Hematopoietic multipotent progenitor cell treated with erythropoietin and hydrocortisone succinate and interleukin-3 and kit ligand, for 15 days (in vitro differentiated cells): Measurements from ENCODE around the gene HILPDA.
"Not testable (repeated sequence)": the region's sequence is repeated elsewhere in the genome, so short reads cannot be mapped to it uniquely, and the experiment has no call there.

ENCODE experiments used
- DNase-seq: peaks from one replicate; pipeline ENCODE4 v3.0.0-alpha.2; 2015; ENCODE audit warnings: low spot score

Gene HILPDA

DNA sequence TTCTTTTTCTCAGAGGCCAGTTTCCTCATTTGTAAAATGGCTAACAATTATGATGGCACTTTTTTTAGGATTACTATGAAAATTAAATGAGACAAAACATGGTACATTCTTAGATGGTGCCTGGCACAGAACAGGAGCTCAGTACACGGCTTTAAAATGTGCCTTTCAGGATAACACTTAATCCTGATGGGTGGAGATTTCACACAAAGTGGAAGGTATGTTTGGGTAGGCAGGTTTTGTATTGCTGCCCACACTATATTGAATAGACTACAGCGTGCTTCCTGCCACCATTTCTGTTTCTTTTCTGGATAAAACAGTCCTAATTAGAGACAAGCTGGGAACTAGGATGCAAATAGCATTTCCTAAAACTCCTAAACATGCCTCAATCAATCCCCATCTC is 23.9 kb upstream of the HILPDA start:
- no peak for DNase-seq

DNA sequence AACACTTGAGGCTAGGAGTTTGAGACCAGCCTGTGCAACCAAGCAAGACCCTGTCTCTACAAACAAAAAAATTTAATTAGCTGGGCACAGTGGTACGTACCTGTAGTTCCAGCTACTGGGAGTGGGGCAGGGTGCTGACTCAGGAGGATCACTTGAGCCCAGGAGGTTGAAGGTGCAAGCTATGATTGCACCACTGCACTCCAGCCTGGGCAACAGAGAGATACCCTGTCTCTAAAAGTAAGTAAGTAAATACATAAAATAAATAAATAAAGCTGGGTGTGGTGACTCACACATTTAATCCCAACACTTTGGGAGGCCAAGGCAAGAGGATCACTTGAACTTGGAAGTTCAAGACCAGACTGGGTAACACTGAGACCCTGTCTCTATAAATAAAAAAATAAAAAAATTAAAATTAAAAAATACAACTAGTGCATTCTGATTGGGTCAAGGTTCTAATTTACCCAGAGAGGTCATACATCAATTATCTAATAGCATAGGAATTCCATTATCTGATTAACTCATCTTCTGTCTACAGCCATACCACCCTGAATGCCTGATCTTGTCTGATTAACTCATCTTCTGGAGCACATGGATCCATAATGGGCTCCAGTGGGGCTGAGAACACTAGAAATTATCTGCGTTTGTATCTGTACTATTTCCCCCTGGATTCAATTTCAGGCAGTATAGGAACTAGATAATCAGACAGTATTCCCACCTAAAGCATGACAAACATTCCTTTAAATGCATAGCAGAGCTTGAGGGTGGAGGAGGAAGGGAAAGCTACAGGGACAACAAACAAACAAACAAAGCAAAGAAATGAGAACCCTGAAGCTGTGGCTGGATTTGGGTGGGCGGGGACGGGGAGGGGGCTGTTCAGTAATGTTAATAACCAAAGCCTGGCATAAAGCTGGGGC is 21.0 kb upstream of the HILPDA start:
- no peak for DNase-seq

DNA sequence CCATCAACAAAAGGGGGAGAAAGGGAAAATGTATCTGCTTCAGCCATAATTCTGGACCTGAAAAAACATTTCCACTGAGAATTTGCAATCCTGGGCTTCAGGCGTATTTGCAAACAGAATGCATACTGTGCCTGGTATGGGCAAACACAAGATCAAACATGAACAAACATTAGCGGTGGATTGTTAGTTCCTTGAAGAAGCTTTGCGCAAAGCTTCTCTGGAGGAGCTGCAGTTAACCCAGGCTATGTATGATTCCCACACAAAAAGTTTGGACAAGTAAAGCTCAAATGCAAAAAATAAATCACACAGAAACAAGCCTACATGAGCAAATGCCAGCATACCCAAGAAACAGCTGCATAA is 20.4 kb upstream of the HILPDA start:
- no peak for DNase-seq

DNA sequence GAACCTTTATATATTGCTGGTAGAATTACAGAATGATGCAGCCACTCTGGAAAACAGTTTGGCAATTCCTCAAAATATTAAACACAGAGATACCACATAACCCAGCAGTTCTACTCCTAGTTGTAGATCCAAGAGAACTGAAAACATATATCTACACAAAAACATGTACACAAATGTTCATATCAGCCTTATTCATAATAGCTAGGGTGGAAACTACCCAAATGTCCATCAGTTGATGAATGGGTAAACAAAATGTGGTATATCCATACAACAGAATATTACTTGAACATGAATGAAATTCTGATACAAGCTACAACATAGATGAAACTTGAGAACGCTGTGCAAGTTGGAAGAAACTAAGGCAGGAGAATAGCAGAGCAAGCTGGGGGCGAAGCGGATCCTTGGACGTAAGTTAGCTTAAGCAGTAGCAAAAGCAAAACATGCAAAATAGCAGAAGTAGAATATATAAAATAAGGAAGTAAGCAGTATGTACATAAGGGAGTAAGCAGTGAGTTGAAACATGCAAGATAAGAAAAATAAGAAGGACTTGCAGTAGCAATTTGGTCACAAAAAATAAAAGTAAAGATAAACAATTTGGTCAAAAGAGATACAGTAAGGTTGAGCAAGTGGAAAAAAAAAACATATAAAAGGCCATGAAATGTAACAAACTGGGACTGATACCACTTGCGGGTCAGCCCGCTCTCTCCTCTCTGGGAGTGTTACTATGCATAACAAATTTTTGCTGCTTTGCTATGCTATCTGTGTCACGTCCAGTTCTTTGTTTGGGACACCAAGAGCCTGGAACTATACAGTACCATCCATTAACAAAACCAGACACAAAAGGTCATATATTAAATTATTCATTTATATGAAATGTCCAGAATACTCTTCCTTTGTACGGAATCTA is 18.0 kb upstream of the HILPDA start:
- no peak for DNase-seq

DNA sequence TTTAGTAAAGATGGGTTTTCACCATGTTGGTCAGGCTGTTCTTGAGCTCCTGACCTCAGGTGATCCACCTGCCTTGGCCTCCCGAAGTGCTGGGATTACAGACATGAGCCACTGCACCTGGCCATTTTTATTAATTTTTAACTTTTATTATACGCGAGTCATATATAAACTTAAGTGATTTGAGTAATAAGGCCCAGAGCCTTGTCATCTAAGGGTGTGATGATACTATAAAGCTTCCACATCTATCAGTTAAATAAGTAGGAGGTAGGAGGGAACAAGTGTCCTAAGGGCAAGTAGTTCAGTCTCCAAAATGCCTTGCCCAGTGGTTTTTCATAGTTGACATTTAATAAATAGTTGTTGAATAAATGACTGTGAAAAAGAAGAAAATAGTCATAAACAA is 13.3 kb upstream of the HILPDA start:
- DNase-seq, result no peak

DNA sequence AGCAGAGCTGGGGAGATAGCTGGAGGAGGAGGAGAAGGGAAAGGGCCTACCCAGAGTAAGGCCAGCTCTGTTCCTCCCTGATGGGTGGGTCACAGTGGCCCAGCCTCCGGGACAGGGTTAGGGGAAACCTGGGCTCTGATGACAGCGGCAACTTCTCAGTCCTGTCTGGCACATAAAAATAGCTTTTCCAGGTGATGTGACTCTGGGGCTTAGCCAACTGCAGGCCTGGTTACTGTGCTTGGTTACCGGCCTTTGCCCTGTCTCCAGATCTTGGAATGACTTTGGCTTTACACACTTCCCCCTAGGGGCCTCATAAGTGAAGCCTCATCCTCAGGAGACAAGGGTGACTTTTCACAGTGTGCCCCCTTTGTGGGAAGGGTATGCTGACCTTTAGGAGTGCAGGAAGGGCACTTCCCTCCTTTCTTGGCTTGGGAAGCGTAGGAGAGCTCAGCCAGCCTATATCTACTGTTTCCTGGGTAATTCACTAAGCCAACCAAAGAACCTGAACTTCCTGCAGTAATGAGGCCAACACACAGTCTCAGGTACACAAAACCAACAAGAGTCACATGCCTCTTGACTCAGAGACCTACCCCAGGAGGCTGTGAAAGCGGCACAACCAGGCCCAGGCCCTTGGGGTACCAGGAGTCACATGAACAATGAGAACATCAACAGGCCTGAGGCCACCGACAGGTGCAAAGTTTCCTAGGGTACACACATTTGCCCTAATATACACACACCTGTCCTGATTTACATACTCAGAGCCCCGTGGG is 11.7 kb upstream of the HILPDA start:
- DNase-seq, result no peak

DNA sequence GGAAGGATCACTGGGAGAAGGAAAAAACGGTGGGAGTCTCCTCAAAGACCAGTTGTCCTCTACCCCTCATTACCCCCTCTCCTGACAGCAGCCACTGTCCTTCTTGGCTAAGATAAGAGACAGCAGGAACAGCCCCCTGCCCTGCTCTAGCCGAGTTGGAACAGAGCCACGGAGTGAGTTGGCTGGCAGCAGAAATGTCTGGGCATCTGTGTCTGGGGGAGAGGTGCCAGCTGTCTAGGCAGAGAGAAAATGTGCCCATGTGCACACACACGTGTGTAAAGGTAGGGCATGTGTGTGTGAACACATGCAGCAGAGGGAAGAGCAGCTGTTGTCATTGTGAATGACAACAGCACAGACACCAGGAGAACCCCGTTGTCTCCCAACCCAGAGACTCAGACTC is 9.4 kb upstream of the HILPDA start:
- DNase-seq, result no peak

DNA sequence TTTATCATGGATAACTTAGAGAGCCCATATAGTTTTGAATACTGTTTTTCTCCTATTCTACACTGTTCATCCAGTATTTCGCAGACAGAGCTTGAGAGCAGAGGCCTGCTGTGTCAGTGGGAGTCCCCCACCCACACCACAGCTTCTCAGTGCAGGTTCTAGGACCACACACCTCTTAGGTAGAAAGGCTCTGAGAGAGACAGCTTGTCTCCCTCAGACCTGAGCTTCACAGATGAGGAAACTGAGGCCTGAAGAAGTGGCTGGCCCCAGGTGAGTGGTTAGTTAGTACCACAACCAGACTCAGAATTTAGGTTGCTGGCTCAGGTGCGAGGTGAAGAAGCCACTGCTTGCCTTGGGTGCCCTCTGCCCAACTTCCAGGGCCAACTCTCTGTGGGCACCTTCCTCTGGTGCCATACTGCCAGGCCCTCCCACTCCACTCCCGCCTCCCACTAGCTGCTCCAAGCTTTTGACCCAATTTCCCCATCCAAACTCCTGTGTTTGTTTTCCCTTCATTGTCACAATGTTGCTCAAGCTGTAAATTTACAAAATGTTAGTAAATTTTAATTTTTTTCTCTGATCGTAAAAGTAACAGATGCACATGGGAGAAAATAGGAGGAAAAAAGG is 7.6 kb upstream of the HILPDA start:
- DNase-seq, result no peak

DNA sequence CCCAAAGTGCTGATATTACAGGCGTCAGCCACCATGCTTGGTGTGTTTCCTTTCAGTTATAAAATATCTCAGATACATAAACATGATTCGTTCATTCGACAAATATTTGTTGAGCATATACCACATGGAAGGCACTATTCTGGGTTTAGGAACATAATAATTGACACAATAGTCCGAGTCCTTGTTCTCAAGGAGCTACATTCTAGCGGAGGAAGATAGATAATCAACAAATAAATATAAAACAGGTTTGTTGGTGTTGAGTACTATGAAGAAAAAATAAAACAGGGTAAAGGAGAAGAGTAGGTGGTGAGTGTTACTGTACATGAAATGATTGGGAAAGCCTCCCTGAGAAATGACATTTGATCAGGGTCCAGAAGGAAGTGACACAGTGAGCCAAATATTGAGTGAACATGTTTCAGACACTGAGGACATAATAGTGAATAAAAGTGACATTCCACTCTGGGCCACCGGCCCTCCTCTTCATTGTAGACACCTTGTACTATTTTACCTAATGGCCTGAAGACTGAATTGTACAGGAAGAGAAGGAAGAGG is 6.9 kb upstream of the HILPDA start:
- no peak for DNase-seq

DNA sequence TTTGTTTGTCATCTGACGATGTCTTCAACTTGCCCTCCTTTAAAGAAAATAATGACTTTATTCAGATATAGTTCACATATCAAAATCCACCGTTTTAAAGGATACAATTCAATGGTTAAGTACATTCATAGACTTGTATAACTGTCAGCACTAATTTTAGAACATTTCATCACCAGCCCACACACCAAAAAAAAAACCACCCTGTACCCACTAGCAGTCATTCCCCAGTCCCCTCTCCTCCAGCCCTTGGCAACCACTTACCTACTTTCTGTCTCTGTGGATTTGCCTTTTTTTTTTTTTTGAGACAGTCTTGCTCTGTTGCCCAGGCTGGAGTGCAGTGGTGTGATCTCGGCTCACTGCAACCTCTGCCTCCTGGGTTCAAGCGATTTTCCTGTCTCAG is 5.3 kb upstream of the HILPDA start:
- no peak for DNase-seq

DNA sequence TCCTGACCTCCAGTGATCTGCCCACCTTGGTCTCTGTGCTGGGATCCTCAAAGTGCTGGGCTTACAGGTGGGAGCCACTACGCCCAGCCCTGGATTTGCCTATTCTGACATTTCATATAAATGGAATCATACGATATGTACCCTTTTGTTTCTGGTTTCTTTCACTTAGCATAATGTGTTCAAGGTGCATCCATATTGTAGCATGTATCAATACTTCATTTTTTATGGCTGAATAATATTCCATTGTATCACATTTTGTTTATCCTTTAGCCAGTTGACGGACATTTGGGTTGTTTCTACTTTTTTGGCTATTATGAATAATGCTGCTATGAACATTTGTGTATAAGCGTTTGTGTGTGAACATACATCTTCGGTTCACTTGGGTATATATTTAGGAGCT is 4.8 kb upstream of the HILPDA start:
- no peak for DNase-seq

DNA sequence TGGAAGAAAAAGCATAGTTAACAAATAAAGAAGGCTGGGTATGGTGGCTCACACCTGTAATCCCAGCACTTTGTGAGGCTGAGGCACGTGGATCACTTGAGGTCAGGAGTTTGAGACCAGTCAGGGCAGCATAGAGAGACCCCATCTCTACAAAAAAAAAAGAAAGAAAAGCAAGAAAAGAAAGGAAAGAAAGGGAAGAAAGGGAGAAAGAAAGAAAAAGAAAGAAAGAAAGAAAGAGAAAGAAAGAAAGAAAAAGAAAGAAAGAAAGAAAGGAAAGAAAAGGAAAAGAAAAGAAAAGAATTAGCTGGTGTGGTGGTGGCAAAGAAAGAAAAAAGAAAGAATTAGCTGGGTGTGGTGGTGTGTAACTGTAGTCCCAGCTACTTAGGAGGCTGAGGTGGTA is 3.1 kb upstream of the HILPDA start:
- DNase-seq, result no peak

DNA sequence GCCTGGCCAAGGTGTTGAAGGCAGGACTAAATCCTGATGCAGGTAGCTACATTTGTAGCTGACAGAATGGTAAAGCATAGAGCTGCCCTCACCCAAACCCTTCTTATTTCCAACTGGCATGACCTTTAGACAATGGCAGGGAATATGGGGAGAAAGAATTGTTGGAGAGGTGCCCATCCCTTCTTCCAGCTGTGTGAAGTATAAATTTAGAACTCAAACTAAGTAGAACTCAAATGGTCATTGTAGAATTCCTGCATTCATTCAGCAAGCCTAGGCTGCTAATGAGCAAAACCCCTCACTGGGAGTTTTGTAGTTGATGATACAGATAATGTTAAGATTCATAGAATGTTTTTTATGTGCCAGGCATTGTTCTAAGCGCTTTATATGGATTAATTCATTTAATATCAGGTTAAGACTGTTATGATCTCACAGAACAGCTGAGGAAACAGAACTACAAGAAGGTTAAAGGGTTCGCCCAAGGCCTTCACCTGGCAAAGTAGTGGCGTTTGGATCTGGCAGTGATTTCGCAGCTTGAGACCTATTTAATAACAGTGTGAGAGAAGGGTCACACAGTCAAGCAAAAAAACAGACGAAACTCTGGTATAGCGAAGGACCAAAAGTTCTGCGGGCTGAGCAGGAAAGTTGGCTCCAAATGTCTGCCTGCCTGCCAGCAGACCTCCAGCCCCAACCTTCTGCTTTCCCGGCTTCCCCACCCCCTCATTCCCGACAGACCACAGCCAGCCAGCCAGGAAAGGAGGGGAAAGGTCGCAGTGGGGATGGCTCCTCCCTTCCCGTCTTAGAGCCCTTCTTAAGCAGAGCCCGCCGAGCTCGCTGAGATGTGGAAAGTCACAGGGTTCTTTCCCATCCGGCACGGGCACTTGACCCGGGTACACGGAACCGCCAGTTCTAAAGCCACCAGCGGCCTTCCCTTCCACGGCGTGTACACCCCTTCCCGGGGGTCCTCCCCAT is 1.6 kb upstream of the HILPDA start:
- no peak for DNase-seq

DNA sequence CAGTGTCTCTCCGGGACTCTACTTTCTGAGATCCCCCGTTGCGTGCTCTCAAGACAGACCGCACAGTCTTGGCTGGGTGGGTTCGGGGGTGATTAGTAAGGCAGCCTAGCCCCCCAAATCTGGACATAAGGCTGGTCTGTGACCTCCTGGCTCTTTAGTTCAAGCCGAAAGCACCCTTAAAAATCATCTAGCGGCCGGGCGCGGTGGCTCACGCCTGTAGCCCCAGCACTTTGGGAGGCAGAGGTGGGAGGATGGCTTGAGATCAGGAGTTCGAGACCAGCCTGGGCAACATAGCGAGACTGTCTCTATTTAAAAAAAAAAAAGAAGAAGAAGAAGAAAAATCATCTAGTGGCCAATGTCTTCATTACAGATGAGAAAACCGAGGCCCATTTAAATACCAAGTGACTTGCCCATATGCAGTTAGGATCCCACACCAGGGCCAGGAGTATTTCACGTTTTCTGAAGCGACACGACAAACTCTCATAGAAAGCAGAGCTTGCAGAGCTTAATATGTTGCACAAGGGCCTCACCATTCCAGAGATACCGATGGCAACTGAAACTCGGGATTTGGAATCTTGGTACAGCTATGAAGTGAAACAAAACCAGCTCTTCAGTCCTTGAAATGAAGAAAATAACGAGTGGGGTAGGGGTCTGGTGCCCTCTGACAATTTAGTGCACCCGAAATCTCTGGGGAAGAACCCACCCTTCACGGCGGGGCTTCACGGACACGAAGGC is 703 bp upstream of the HILPDA start:
- DNase-seq, result no peak

DNA sequence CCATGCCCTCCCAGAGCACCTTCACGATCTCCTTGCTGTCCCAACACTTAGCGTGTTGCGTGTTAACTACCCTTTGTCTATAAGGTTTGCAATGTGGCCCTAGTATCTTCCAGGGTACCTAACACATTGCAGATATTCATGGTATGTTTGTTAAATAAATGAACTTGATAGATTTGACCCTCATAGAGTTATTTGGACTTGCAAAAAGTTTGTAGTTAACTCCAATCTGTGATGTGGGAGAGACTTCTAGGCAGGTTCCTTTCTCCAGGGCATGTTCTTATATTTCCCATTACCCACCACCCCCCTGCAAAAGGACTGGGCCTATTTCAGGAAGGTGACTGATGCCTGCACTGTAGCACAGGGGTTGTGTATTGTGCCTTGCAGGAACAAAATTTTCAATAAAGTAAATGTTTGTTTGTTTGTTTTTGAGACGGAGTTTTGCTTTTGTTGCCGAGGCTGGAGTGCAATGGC is 612 bp downstream of the HILPDA start:
- no peak for DNase-seq

DNA sequence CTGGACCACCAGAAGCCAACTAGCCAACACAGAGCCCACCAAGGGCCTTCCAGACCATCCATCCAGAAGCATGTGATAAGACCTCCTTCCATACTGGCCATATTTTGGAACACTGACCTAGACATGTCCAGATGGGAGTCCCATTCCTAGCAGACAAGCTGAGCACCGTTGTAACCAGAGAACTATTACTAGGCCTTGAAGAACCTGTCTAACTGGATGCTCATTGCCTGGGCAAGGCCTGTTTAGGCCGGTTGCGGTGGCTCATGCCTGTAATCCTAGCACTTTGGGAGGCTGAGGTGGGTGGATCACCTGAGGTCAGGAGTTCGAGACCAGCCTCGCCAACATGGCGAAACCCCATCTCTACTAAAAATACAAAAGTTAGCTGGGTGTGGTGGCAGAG is 1.7 kb downstream of the HILPDA start:
- DNase-seq, result not testable (repeated sequence)

DNA sequence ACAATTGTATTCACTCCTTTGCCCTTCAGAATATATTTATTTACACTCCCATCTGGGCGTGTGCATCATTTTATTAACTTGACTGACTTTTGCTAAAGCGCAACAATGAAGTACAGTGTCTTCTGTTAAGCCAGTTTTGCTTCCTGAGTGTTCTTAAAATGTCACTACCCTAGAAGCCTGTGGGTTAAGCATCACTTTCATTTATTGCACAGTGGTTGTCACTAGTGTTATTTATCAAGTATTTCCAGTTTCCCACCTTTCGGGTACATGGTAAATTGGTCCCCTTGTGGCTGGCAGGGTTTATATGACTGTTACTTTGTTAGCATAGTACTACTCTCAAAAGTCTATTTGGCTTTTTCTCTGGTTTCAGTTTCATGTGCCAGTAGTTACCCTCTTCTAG is 3.3 kb downstream of the HILPDA start:
- no peak for DNase-seq

DNA sequence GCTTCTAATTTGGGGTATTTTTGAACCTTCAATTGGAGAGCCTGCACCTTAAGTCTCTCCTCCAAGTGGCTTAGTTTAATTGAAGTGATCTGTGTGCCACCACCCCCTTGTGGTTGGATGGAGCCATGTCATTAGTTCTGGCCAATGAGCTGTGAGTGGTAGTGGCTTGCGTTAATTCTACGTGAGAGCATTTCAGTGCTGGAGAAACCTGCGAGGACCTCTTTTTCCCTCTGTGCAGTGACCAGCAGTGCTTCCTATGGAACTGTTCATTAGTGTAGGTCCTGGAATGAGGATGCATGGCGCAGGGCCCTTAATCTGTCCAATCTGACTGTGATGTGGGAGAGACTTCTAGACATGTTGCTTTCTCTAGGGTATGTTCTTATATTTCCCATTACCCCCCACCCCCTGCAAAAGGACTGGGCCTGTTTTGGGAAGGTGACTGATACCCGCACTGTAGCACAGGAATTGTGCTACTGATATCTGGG is 3.8 kb downstream of the HILPDA start:
- DNase-seq, result peak; percentile 73

DNA sequence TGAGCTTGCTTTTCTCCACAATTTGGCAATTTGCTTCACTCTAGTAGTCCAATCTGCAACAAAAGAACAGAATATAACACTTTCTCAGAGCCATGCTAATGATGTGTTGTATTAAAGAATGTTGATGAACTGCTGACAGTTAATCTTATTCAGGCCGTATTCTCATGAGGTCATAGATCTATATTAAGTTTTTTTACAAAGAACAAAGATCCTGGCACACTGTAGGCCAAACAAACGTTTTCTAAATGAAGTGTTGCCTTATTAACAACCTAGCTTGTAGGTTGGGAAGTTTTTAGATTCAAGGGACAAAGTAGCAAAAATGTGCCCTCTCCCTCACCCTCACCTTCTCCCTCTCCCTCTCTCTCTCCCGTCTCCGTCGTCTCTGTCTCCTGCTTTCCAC is 6.8 kb downstream of the HILPDA start:
- no peak for DNase-seq
